ENCODE measurements around the gene DDX42. TPM values are rescaled to one million over a fixed set of nuclear protein-coding genes. Genes with fewer than 3 reads are reported as not detected.

The DDX42 gene
- total and polyA plus RNA-seq, 2 of the 13 experiments (the other 11 are each of a cell fraction or from before 2014, with no cell fraction given): 87.2 to 92.9 TPM

GRCh38 chr17:63827002-63827800, 53.2 kb downstream of the DDX42 start, which contains the start of the genes FTSJ3 and PSMC5 (continued):
- TF ChIP-seq FOXO1 (CRISPR knock-in tag; IDR thresholded peaks at IDR 0.05) (peak; percentile 49), ZBTB7A (CRISPR knock-in tag; IDR thresholded peaks at IDR 0.05) (no peak), LBX2 (CRISPR knock-in tag; IDR thresholded peaks at IDR 0.05; ENCODE audit: borderline replicate concordance) (no peak; the same call in 1 of the 2 replicates), DPF2 (CRISPR knock-in tag; IDR thresholded peaks at IDR 0.05; ENCODE audit: borderline replicate concordance, low read depth) (peak; percentile 46; the same call in 1 of the 2 replicates), ZNF292 (CRISPR knock-in tag; IDR thresholded peaks at IDR 0.05; ENCODE audit: borderline replicate concordance, low read depth) (peak; percentile 90), GABPB1 (CRISPR knock-in tag; IDR thresholded peaks at IDR 0.05) (peak; percentile 97), ZNF576 (CRISPR knock-in tag; IDR thresholded peaks at IDR 0.05) (peak; percentile 85; the same call in 1 of the 2 replicates), NR2F6 (IDR thresholded peaks at IDR 0.05) (peak; percentile 6; the same call in 1 of the 2 replicates), NR2F6 (CRISPR knock-in tag; IDR thresholded peaks at IDR 0.05) (peak; percentile 40; the same call in 1 of the 2 replicates), RFX1 (IDR thresholded peaks at IDR 0.05) (no peak), ZNF3 (CRISPR knock-in tag; IDR thresholded peaks at IDR 0.05) (no peak), PAF1 (CRISPR knock-in tag; IDR thresholded peaks at IDR 0.05) (0 out of 2 replicates have a peak, but pooled peaks have one; percentile 6), BHLHE40 (IDR thresholded peaks at IDR 0.05; ENCODE audit: low read length) (no peak), ZSCAN22 (CRISPR knock-in tag; IDR thresholded peaks at IDR 0.05) (0 out of 2 replicates have a peak, but pooled peaks have one; percentile 68), ZKSCAN5 (CRISPR knock-in tag; IDR thresholded peaks at IDR 0.05) (peak; percentile 78; the same call in 1 of the 2 replicates), ZNF180 (CRISPR knock-in tag; IDR thresholded peaks at IDR 0.05; ENCODE audit: borderline replicate concordance, low read depth) (no peak; the same call in 1 of the 2 replicates), DRAP1 (CRISPR knock-in tag; IDR thresholded peaks at IDR 0.05) (peak; percentile 76), ZNF713 (CRISPR knock-in tag; IDR thresholded peaks at IDR 0.05) (no peak), CEBPZ (IDR thresholded peaks at IDR 0.05; ENCODE audit: low read length) (no peak), ZNF552 (CRISPR knock-in tag; IDR thresholded peaks at IDR 0.05; ENCODE audit: borderline replicate concordance) (peak; percentile 91; the same call in 1 of the 2 replicates), ETV5 (CRISPR knock-in tag; IDR thresholded peaks at IDR 0.05; ENCODE audit: borderline replicate concordance) (peak; percentile 94), TFE3 (CRISPR knock-in tag; IDR thresholded peaks at IDR 0.05) (0 out of 2 replicates have a peak, but pooled peaks have one; percentile 49)
- TF ChIP-seq, protein P1, sequence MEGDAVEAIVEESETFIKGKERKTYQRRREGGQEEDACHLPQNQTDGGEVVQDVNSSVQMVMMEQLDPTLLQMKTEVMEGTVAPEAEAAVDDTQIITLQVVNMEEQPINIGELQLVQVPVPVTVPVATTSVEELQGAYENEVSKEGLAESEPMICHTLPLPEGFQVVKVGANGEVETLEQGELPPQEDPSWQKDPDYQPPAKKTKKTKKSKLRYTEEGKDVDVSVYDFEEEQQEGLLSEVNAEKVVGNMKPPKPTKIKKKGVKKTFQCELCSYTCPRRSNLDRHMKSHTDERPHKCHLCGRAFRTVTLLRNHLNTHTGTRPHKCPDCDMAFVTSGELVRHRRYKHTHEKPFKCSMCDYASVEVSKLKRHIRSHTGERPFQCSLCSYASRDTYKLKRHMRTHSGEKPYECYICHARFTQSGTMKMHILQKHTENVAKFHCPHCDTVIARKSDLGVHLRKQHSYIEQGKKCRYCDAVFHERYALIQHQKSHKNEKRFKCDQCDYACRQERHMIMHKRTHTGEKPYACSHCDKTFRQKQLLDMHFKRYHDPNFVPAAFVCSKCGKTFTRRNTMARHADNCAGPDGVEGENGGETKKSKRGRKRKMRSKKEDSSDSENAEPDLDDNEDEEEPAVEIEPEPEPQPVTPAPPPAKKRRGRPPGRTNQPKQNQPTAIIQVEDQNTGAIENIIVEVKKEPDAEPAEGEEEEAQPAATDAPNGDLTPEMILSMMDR (CRISPR knock-in tag; IDR thresholded peaks at IDR 0.05): peak; percentile 91
